ENCODE results near the gene ENKUR.
"Not testable (repeated sequence)": the region's sequence is repeated elsewhere in the genome, so short reads cannot be mapped to it uniquely, and the experiment has no call there.

The ENKUR gene

GRCh38 chr10:25046641-25047040 is 30.7 kb upstream of the ENKUR start:
- Mint-ChIP-seq H3K4me3 (no peak overlapping the region), H3K27me3 (peaks cover 30% of the 10 kb centered on the region), H3K27ac (no peak overlapping the region), H3K9me3 (peaks cover 4% of the 10 kb centered on the region), H3K36me3 (ENCODE audit: low read depth) (no peaks in the 10 kb centered on the region), H3K4me1 (ENCODE audit: low read depth) (no peaks in the 10 kb centered on the region)

GRCh38 chr10:25039531-25039930 is 23.6 kb upstream of the ENKUR start:
- H3K27me3 Mint-ChIP-seq = peaks cover 22% of the 10 kb centered on the region
- H3K36me3 Mint-ChIP-seq (ENCODE audit: low read depth) = no peaks in the 10 kb centered on the region
- H3K4me1 Mint-ChIP-seq (ENCODE audit: low read depth) = no peaks in the 10 kb centered on the region
- no peak overlapping the region for H3K27ac Mint-ChIP-seq
- no peak overlapping the region for H3K4me3 Mint-ChIP-seq
- no peaks in the 10 kb centered on the region for H3K9me3 Mint-ChIP-seq

- no peak overlapping the region for H3K4me3 Mint-ChIP-seq
- H3K36me3 Mint-ChIP-seq (ENCODE audit: low read depth) = no peaks in the 10 kb centered on the region
- no peaks in the 10 kb centered on the region for H3K4me1 Mint-ChIP-seq (ENCODE audit: low read depth)
- peaks cover 23% of the 10 kb centered on the region for H3K27me3 Mint-ChIP-seq
- no peaks in the 10 kb centered on the region for H3K9me3 Mint-ChIP-seq
- no peak overlapping the region for H3K27ac Mint-ChIP-seq
Measured at GRCh38 chr10:25038325-25038724, 22.4 kb upstream of the ENKUR start.

- Mint-ChIP-seq H3K4me3 (no peak overlapping the region), H3K27ac (no peak overlapping the region), H3K36me3 (ENCODE audit: low read depth) (no peaks in the 10 kb centered on the region), H3K27me3 (peaks cover 22% of the 10 kb centered on the region), H3K9me3 (no peaks in the 10 kb centered on the region), H3K4me1 (ENCODE audit: low read depth) (no peaks in the 10 kb centered on the region)
Measured at GRCh38 chr10:25036381-25036780, 20.4 kb upstream of the ENKUR start.

- peaks cover 4% of the 10 kb centered on the region for H3K9me3 Mint-ChIP-seq
- H3K4me3 Mint-ChIP-seq = no peak overlapping the region
- H3K4me1 Mint-ChIP-seq (ENCODE audit: low read depth) = no peaks in the 10 kb centered on the region
- peaks cover 7% of the 10 kb centered on the region for H3K36me3 Mint-ChIP-seq (ENCODE audit: low read depth)
- no peak overlapping the region for H3K27ac Mint-ChIP-seq
- peaks cover 2% of the 10 kb centered on the region for H3K27me3 Mint-ChIP-seq
Measured at GRCh38 chr10:25029519-25029918, 13.6 kb upstream of the ENKUR start.

GRCh38 chr10:25028711-25029110 is 12.8 kb upstream of the ENKUR start:
- Mint-ChIP-seq H3K27ac (no peak overlapping the region), H3K9me3 (peaks cover 4% of the 10 kb centered on the region), H3K4me3 (no peak overlapping the region), H3K4me1 (ENCODE audit: low read depth) (no peaks in the 10 kb centered on the region), H3K36me3 (ENCODE audit: low read depth) (peaks cover 14% of the 10 kb centered on the region), H3K27me3 (no peaks in the 10 kb centered on the region)

GRCh38 chr10:25026463-25026862 is 10.5 kb upstream of the ENKUR start:
- Mint-ChIP-seq H3K4me1 (ENCODE audit: low read depth) (no peaks in the 10 kb centered on the region), H3K9me3 (peaks cover 4% of the 10 kb centered on the region), H3K4me3 (no peak overlapping the region), H3K36me3 (ENCODE audit: low read depth) (peaks cover 21% of the 10 kb centered on the region), H3K27me3 (no peaks in the 10 kb centered on the region), H3K27ac (no peak overlapping the region)

- no peaks in the 10 kb centered on the region for H3K4me1 Mint-ChIP-seq (ENCODE audit: low read depth)
- H3K27me3 Mint-ChIP-seq = no peaks in the 10 kb centered on the region
- H3K36me3 Mint-ChIP-seq (ENCODE audit: low read depth) = peaks cover 16% of the 10 kb centered on the region
- no peaks in the 10 kb centered on the region for H3K9me3 Mint-ChIP-seq
- no peak overlapping the region for H3K4me3 Mint-ChIP-seq
- no peak overlapping the region for H3K27ac Mint-ChIP-seq
Measured at GRCh38 chr10:25024528-25024927, 8.6 kb upstream of the ENKUR start.

GRCh38 chr10:25023278-25023677 is 7.3 kb upstream of the ENKUR start:
- Mint-ChIP-seq H3K4me3 (no peak overlapping the region), H3K9me3 (no peaks in the 10 kb centered on the region), H3K36me3 (ENCODE audit: low read depth) (peaks cover 16% of the 10 kb centered on the region), H3K27ac (no peak overlapping the region), H3K4me1 (ENCODE audit: low read depth) (peaks cover 3% of the 10 kb centered on the region), H3K27me3 (no peaks in the 10 kb centered on the region)

- H3K27me3 Mint-ChIP-seq = no peaks in the 10 kb centered on the region
- peaks cover 10% of the 10 kb centered on the region for H3K36me3 Mint-ChIP-seq (ENCODE audit: low read depth)
- H3K4me1 Mint-ChIP-seq (ENCODE audit: low read depth) = peaks cover 23% of the 10 kb centered on the region
- H3K27ac Mint-ChIP-seq = no peak overlapping the region
- H3K4me3 Mint-ChIP-seq = no peak overlapping the region
- no peaks in the 10 kb centered on the region for H3K9me3 Mint-ChIP-seq
Measured at GRCh38 chr10:25018703-25019102, 2.7 kb upstream of the ENKUR start.

- peaks cover 23% of the 10 kb centered on the region for H3K4me1 Mint-ChIP-seq (ENCODE audit: low read depth)
- H3K9me3 Mint-ChIP-seq = no peaks in the 10 kb centered on the region
- no peaks in the 10 kb centered on the region for H3K27me3 Mint-ChIP-seq
- H3K4me3 Mint-ChIP-seq = peak overlapping the region; percentile 91
- H3K27ac Mint-ChIP-seq = peak overlapping the region; percentile 98
- H3K36me3 Mint-ChIP-seq (ENCODE audit: low read depth) = peaks cover 3% of the 10 kb centered on the region
Measured at GRCh38 chr10:25017661-25018060, 1.7 kb upstream of the ENKUR start.

GRCh38 chr10:25017154-25017590 is 1.2 kb upstream of the ENKUR start:
- H3K4me3 Mint-ChIP-seq = peak overlapping the region; percentile 91
- peak overlapping the region; percentile 98 for H3K27ac Mint-ChIP-seq
- no peaks in the 10 kb centered on the region for H3K27me3 Mint-ChIP-seq
- peaks cover 3% of the 10 kb centered on the region for H3K36me3 Mint-ChIP-seq (ENCODE audit: low read depth)
- peaks cover 23% of the 10 kb centered on the region for H3K4me1 Mint-ChIP-seq (ENCODE audit: low read depth)
- H3K9me3 Mint-ChIP-seq = no peaks in the 10 kb centered on the region

- Mint-ChIP-seq H3K36me3 (ENCODE audit: low read depth) (peaks cover 3% of the 10 kb centered on the region), H3K27me3 (no peaks in the 10 kb centered on the region), H3K4me1 (ENCODE audit: low read depth) (peaks cover 23% of the 10 kb centered on the region), H3K9me3 (no peaks in the 10 kb centered on the region), H3K4me3 (peak within 1 kb of the TSS; percentile 91), H3K27ac (peak within 1 kb of the TSS; percentile 98)
Measured at GRCh38 chr10:25016376-25017153, 607 bp upstream of the ENKUR start, which contains the start of gene THNSL1. Gene THNSL1, plus strand, starts transcription at chr10:25016612. Its CDS starts 6,612 bp downstream, at chr10:25023224.

GRCh38 chr10:25014579-25014978 is 1.4 kb downstream of the ENKUR start:
- Mint-ChIP-seq H3K4me3 (no peak overlapping the region), H3K4me1 (ENCODE audit: low read depth) (peaks cover 23% of the 10 kb centered on the region), H3K27me3 (no peaks in the 10 kb centered on the region), H3K36me3 (ENCODE audit: low read depth) (peaks cover 3% of the 10 kb centered on the region), H3K9me3 (no peaks in the 10 kb centered on the region), H3K27ac (no peak overlapping the region)

- H3K4me1 Mint-ChIP-seq (ENCODE audit: low read depth); H3K4me3 Mint-ChIP-seq; H3K36me3 Mint-ChIP-seq (ENCODE audit: low read depth); H3K9me3 Mint-ChIP-seq; H3K27me3 Mint-ChIP-seq; H3K27ac Mint-ChIP-seq: not testable (repeated sequence)
Measured at GRCh38 chr10:25011591-25011990, 4.4 kb downstream of the ENKUR start.

- H3K27ac Mint-ChIP-seq = no peak overlapping the region
- peaks cover 12% of the 10 kb centered on the region for H3K27me3 Mint-ChIP-seq
- H3K9me3 Mint-ChIP-seq = peaks cover 18% of the 10 kb centered on the region
- H3K4me1 Mint-ChIP-seq (ENCODE audit: low read depth) = no peaks in the 10 kb centered on the region
- H3K4me3 Mint-ChIP-seq = no peak overlapping the region
- H3K36me3 Mint-ChIP-seq (ENCODE audit: low read depth) = peaks cover 3% of the 10 kb centered on the region
Measured at GRCh38 chr10:24998044-24998443, 17.9 kb downstream of the ENKUR start.

All from stimulated activated naive CD8-positive, alpha-beta T cell treated with anti-CD3 and anti-CD28 coated beads, Interleukin-15, Interleukin-2, amounts not matched to agents 100 ng/mL and 50 ng/mL, for 24 hours (primary cell).